GM21717 (cell line): ENCODE results near the gene BATF.

Source experiments
- ATAC-seq: cut with Tn5 transposase; IDR thresholded peaks from one replicate; pipeline ENCODE4 v1.9.1; 2021; ENCODE audit warnings: mild to moderate bottlenecking, moderate library complexity; ENCODE audit not compliant: unreplicated experiment

BATF gene

GRCh38 chr14:75591987-75592575 lies 69.8 kb downstream of the BATF start:
- no peak for ATAC-seq

- no peak for ATAC-seq
Measured at GRCh38 chr14:75595226-75595625, 73.0 kb downstream of the BATF start.
